ENCODE measurements around the gene NDUFA7.

Gene NDUFA7

DNA sequence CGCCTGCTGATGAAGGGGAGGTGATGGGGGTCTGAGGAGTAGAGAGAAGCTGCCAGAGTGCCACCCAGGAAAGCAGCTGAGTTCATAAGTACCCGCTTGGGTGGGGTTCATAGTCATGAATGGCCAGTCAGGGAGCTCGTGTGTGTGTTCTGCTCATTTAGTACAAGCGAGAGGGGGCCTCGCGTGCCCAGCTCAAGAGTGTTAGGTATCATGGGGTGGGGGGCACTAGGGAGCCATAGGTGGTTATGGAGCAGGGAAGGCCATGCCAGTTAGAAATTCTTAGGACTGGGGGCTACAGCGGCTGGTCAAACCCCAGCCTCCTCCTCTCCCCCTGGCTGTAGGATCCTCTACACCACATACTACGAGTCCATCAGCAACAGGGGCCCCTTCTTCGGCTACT, 59.8 kb downstream of the NDUFA7 start:
- no peak for DNase-seq

All from effector CD8-positive, alpha-beta T cell (primary cell).